ENCODE measurements around the gene VGLL4. TPM values are rescaled to one million over a fixed set of nuclear protein-coding genes. Genes with fewer than 3 reads are reported as not detected.

VGLL4 gene
- polyA plus RNA-seq, 4 donors = 26.6 to 54.8 (median 38.4) TPM

GRCh38 chr3:11556851-11557644 is 86.7 kb downstream of the VGLL4 start:
- peak; percentile 31 to 54 for DNase-seq
- WGBS, 3 donors = 25 to 49% (median 42%) methylated on average over 16 of the region's 16 CpGs
- Histone ChIP-seq H3K27me3 (ENCODE audit: control insufficient read depth in 3 of 3, insufficient read depth in 3 of 3, low read length in 3 of 3) (no peaks in the 10 kb centered on the region), H3K36me3 (ENCODE audit: control insufficient read depth in 3 of 3, insufficient read depth in 2 of 3, low read depth in 1 of 3, low read length in 3 of 3) (peaks cover 4 to 87% (median 4%) of the 10 kb centered on the region in 3 donors), H3K9me3 (ENCODE audit: control insufficient read depth in 2 of 2, insufficient read depth in 1 of 2, low read depth in 1 of 2, low read length in 1 of 2) (no peaks in the 10 kb centered on the region), H3K4me1 (ENCODE audit: control insufficient read depth in 3 of 3, insufficient read depth in 2 of 3, low read depth in 1 of 3, low read length in 2 of 3) (peaks cover 0 to 6% (median 0%) of the 10 kb centered on the region in 3 donors), H3K4me3 (ENCODE audit: low read depth in 1 of 3, low read length in 3 of 3) (no peak overlapping the region), H3K27ac (ENCODE audit: low read depth in 1 of 3, low read length in 2 of 3) (peak overlapping the region in 2 of 3 donors; percentile 0 to 34)
- FAIRE-seq = no peak

- Histone ChIP-seq H3K4me1 (ENCODE audit: control insufficient read depth in 3 of 3, insufficient read depth in 2 of 3, low read depth in 1 of 3, low read length in 2 of 3) (peaks cover 0 to 6% (median 0%) of the 10 kb centered on the region in 3 donors), H3K27ac (ENCODE audit: low read depth in 1 of 3, low read length in 2 of 3) (no peak overlapping the region), H3K27me3 (ENCODE audit: control insufficient read depth in 3 of 3, insufficient read depth in 3 of 3, low read length in 3 of 3) (no peaks in the 10 kb centered on the region), H3K4me3 (ENCODE audit: low read depth in 1 of 3, low read length in 3 of 3) (no peak overlapping the region), H3K9me3 (ENCODE audit: control insufficient read depth in 2 of 2, insufficient read depth in 1 of 2, low read depth in 1 of 2, low read length in 1 of 2) (no peaks in the 10 kb centered on the region), H3K36me3 (ENCODE audit: control insufficient read depth in 3 of 3, insufficient read depth in 2 of 3, low read depth in 1 of 3, low read length in 3 of 3) (peaks cover 4 to 79% (median 4%) of the 10 kb centered on the region in 3 donors)
- FAIRE-seq (no peak), DNase-seq (no peak)
- WGBS, 3 donors = 85 to 94% (median 89%) methylated on average over 23 of the region's 23 CpGs
These were observed 87.7 kb downstream of the VGLL4 start for GRCh38 chr3:11555881-11556633.

GRCh38 chr3:11555211-11555782 is 88.4 kb downstream of the VGLL4 start:
- Histone ChIP-seq H3K36me3 (ENCODE audit: control insufficient read depth in 3 of 3, insufficient read depth in 2 of 3, low read depth in 1 of 3, low read length in 3 of 3) (peaks cover 4 to 72% (median 4%) of the 10 kb centered on the region in 3 donors), H3K4me3 (ENCODE audit: low read depth in 1 of 3, low read length in 3 of 3) (no peak overlapping the region), H3K4me1 (ENCODE audit: control insufficient read depth in 3 of 3, insufficient read depth in 2 of 3, low read depth in 1 of 3, low read length in 2 of 3) (peaks cover 0 to 6% (median 0%) of the 10 kb centered on the region in 3 donors), H3K27me3 (ENCODE audit: control insufficient read depth in 3 of 3, insufficient read depth in 3 of 3, low read length in 3 of 3) (no peaks in the 10 kb centered on the region), H3K9me3 (ENCODE audit: control insufficient read depth in 2 of 2, insufficient read depth in 1 of 2, low read depth in 1 of 2, low read length in 1 of 2) (no peaks in the 10 kb centered on the region), H3K27ac (ENCODE audit: low read depth in 1 of 3, low read length in 2 of 3) (no peak overlapping the region)
- no peak for FAIRE-seq
- DNase-seq = no peak
- WGBS, 3 donors = 87 to 90% (median 87%) methylated on average over 13 of the region's 13 CpGs

GRCh38 chr3:11554666-11555065 is 89.0 kb downstream of the VGLL4 start:
- Histone ChIP-seq H3K27me3 (ENCODE audit: control insufficient read depth in 3 of 3, insufficient read depth in 3 of 3, low read length in 3 of 3) (no peaks in the 10 kb centered on the region), H3K4me1 (ENCODE audit: control insufficient read depth in 3 of 3, insufficient read depth in 2 of 3, low read depth in 1 of 3, low read length in 2 of 3) (peaks cover 0 to 6% (median 0%) of the 10 kb centered on the region in 3 donors), H3K27ac (ENCODE audit: low read depth in 1 of 3, low read length in 2 of 3) (peak overlapping the region in 1 of 3 donors; percentile 8), H3K4me3 (ENCODE audit: low read depth in 1 of 3, low read length in 3 of 3) (no peak overlapping the region), H3K36me3 (ENCODE audit: control insufficient read depth in 3 of 3, insufficient read depth in 2 of 3, low read depth in 1 of 3, low read length in 3 of 3) (peaks cover 4 to 66% (median 4%) of the 10 kb centered on the region in 3 donors), H3K9me3 (ENCODE audit: control insufficient read depth in 2 of 2, insufficient read depth in 1 of 2, low read depth in 1 of 2, low read length in 1 of 2) (no peaks in the 10 kb centered on the region)
- FAIRE-seq (no peak), DNase-seq (no peak)
- 89 to 94% (median 92%) methylated on average over 9 to 12 of the region's 12 CpGs for WGBS, 3 donors

- H3K27ac ChIP-seq (ENCODE audit: low read depth in 1 of 3, low read length in 2 of 3) = peak overlapping the region in 1 of 3 donors; percentile 33
- peaks cover 4 to 63% (median 4%) of the 10 kb centered on the region in 3 donors for H3K36me3 ChIP-seq (ENCODE audit: control insufficient read depth in 3 of 3, insufficient read depth in 2 of 3, low read depth in 1 of 3, low read length in 3 of 3)
- 83 to 92% (median 88%) methylated on average over 3 of the region's 3 CpGs for WGBS, 3 donors
- H3K9me3 ChIP-seq (ENCODE audit: control insufficient read depth in 2 of 2, insufficient read depth in 1 of 2, low read depth in 1 of 2, low read length in 1 of 2) = no peaks in the 10 kb centered on the region
- H3K4me1 ChIP-seq (ENCODE audit: control insufficient read depth in 3 of 3, insufficient read depth in 2 of 3, low read depth in 1 of 3, low read length in 2 of 3) = peaks cover 0 to 6% (median 0%) of the 10 kb centered on the region in 3 donors
- H3K4me3 ChIP-seq (ENCODE audit: low read depth in 1 of 3, low read length in 3 of 3) = no peak overlapping the region
- H3K27me3 ChIP-seq (ENCODE audit: control insufficient read depth in 3 of 3, insufficient read depth in 3 of 3, low read length in 3 of 3) = no peaks in the 10 kb centered on the region
- FAIRE-seq (no peak), DNase-seq (no peak)
These were observed 89.5 kb downstream of the VGLL4 start for GRCh38 chr3:11554236-11554610.

GRCh38 chr3:11553436-11554235 is 90.1 kb downstream of the VGLL4 start:
- Histone ChIP-seq H3K27me3 (ENCODE audit: control insufficient read depth in 3 of 3, insufficient read depth in 3 of 3, low read length in 3 of 3) (no peaks in the 10 kb centered on the region), H3K4me1 (ENCODE audit: control insufficient read depth in 3 of 3, insufficient read depth in 2 of 3, low read depth in 1 of 3, low read length in 2 of 3) (peaks cover 0 to 6% (median 0%) of the 10 kb centered on the region in 3 donors), H3K4me3 (ENCODE audit: low read depth in 1 of 3, low read length in 3 of 3) (no peak overlapping the region), H3K27ac (ENCODE audit: low read depth in 1 of 3, low read length in 2 of 3) (peak overlapping the region in 1 of 3 donors; percentile 33), H3K9me3 (ENCODE audit: control insufficient read depth in 2 of 2, insufficient read depth in 1 of 2, low read depth in 1 of 2, low read length in 1 of 2) (no peaks in the 10 kb centered on the region), H3K36me3 (ENCODE audit: control insufficient read depth in 3 of 3, insufficient read depth in 2 of 3, low read depth in 1 of 3, low read length in 3 of 3) (peaks cover 2 to 57% (median 4%) of the 10 kb centered on the region in 3 donors)
- DNase-seq = no peak
- no peak for FAIRE-seq
- 69 to 78% (median 70%) methylated on average over 15 to 17 of the region's 17 CpGs for WGBS, 3 donors

- no peak overlapping the region for H3K4me3 ChIP-seq (ENCODE audit: low read depth in 1 of 3, low read length in 3 of 3)
- FAIRE-seq = no peak
- H3K27me3 ChIP-seq (ENCODE audit: control insufficient read depth in 3 of 3, insufficient read depth in 3 of 3, low read length in 3 of 3) = no peaks in the 10 kb centered on the region
- peaks cover 0 to 6% (median 0%) of the 10 kb centered on the region in 3 donors for H3K4me1 ChIP-seq (ENCODE audit: control insufficient read depth in 3 of 3, insufficient read depth in 2 of 3, low read depth in 1 of 3, low read length in 2 of 3)
- H3K9me3 ChIP-seq (ENCODE audit: control insufficient read depth in 2 of 2, insufficient read depth in 1 of 2, low read depth in 1 of 2, low read length in 1 of 2) = no peaks in the 10 kb centered on the region
- WGBS, 3 donors = 93 to 94% (median 94%) methylated on average over 16 of the region's 16 CpGs
- peaks cover 0 to 49% (median 4%) of the 10 kb centered on the region in 3 donors for H3K36me3 ChIP-seq (ENCODE audit: control insufficient read depth in 3 of 3, insufficient read depth in 2 of 3, low read depth in 1 of 3, low read length in 3 of 3)
- H3K27ac ChIP-seq (ENCODE audit: low read depth in 1 of 3, low read length in 2 of 3) = no peak overlapping the region
- no peak for DNase-seq
These were observed 91.1 kb downstream of the VGLL4 start for GRCh38 chr3:11552289-11553264.

Measured in small intestine (tissue), 7 donors.